Upper lobe of right lung (tissue), 1 donor: Measurements from ENCODE around the gene CMSS1. TPM values are rescaled to one million over a fixed set of nuclear protein-coding genes. Genes with fewer than 3 reads are reported as not detected.

Experiments used
- ATAC-seq: fragments of 200-7000 bp; cut with Tn5 transposase; one replicate; pipeline ENCODE4 v1.9.1; 2020; ENCODE audit warnings: mild to moderate bottlenecking, moderate library complexity
- DNase-seq: peaks from one replicate; pipeline ENCODE4 v3.0.0-alpha.2; 2020
- H3K27ac ChIP-seq: fragments of 200-600 bp; one replicate; pipeline ENCODE4 v1.8.0; 2022
- H3K27me3 ChIP-seq: fragments of 200-600 bp; one replicate; pipeline ENCODE4 v1.8.0; 2022; ENCODE audit warnings: mild to moderate bottlenecking
- H3K36me3 ChIP-seq: fragments of 200-600 bp; one replicate; pipeline ENCODE4 v1.8.0; 2022
- H3K4me1 ChIP-seq: fragments of 200-600 bp; one replicate; pipeline ENCODE4 v1.8.0; 2022
- H3K4me3 ChIP-seq: fragments of 200-600 bp; one replicate; pipeline ENCODE4 v1.8.0; 2022; ENCODE audit warnings: mild to moderate bottlenecking
- H3K9me3 ChIP-seq: fragments of 200-600 bp; one replicate; pipeline ENCODE4 v1.8.0; 2022
- intact Hi-C: fragments of 100-400 bp; cut with DNase I; formaldehyde crosslinking; loops from one replicate; pipeline ENCODE4 v1.11.0; 2022
- total RNA-seq: library from RNA; stranded (reverse); fragmentation: NEBNext Ultra II Directional; extraction: Animal tissue kit (Norgen Biotek cat#: 25700); gene quantifications from one replicate; pipeline ENCODE4 v1.2.1, GENCODE V29; 2021
- TF ChIP-seq, protein P1 (sequence below): fragments of 200-600 bp; IDR thresholded peaks from one replicate; pipeline ENCODE4 v1.8.0; 2022; ENCODE audit warnings: antibody characterized with exemption
- donor health status: DM: no; HTN: yes; CAD: no; lungs with severe emphysema.

The CMSS1 gene
- total RNA-seq, 1 donor from 2014 or later, result 20.6 TPM

DNA sequence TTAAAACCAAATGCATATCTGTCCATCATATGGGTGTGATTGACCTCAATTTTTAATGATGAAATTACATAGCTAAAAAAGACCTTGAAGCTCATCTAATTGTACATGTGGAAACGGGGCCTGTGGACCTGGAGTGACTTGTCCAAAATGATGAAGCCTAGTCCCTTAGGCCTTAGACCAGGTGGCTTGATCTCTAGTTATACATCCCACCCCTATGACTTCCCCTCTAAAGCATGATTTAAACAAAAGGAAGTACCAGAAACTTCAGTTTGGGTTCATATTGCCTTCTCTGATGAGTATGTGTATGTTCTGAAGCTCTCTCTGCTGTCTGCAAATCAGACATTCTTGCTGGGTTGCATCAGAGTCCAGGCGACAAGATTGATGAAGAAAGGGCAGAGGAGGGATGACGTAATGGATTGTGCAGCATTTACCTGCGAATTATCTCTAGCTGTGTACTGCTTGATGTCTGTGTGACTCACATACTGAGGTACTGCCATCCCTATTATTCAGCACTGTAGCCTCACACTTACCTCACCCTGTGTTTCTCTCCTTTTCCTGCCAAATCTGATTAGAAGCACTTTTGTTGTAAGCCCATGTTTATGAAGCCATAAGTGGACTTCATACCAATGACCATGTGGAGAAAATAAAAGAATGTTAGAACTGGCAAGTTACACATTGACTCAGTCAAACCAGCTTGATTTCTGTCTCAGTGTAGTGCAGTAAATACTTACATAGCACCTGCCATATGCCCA is 185.1 kb downstream of the CMSS1 start:
- Histone ChIP-seq H3K27me3 (no peaks in the 10 kb centered on the region), H3K4me1 (peaks cover 13% of the 10 kb centered on the region), H3K9me3 (no peaks in the 10 kb centered on the region), H3K4me3 (no peak overlapping the region), H3K36me3 (no peaks in the 10 kb centered on the region), H3K27ac (no peak overlapping the region)
- peak; percentile 88 for ATAC-seq
- TF ChIP-seq, protein P1, sequence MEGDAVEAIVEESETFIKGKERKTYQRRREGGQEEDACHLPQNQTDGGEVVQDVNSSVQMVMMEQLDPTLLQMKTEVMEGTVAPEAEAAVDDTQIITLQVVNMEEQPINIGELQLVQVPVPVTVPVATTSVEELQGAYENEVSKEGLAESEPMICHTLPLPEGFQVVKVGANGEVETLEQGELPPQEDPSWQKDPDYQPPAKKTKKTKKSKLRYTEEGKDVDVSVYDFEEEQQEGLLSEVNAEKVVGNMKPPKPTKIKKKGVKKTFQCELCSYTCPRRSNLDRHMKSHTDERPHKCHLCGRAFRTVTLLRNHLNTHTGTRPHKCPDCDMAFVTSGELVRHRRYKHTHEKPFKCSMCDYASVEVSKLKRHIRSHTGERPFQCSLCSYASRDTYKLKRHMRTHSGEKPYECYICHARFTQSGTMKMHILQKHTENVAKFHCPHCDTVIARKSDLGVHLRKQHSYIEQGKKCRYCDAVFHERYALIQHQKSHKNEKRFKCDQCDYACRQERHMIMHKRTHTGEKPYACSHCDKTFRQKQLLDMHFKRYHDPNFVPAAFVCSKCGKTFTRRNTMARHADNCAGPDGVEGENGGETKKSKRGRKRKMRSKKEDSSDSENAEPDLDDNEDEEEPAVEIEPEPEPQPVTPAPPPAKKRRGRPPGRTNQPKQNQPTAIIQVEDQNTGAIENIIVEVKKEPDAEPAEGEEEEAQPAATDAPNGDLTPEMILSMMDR, result no peak
- DNase-seq, result no peak
- intact Hi-C loops, result no loop called here

DNA sequence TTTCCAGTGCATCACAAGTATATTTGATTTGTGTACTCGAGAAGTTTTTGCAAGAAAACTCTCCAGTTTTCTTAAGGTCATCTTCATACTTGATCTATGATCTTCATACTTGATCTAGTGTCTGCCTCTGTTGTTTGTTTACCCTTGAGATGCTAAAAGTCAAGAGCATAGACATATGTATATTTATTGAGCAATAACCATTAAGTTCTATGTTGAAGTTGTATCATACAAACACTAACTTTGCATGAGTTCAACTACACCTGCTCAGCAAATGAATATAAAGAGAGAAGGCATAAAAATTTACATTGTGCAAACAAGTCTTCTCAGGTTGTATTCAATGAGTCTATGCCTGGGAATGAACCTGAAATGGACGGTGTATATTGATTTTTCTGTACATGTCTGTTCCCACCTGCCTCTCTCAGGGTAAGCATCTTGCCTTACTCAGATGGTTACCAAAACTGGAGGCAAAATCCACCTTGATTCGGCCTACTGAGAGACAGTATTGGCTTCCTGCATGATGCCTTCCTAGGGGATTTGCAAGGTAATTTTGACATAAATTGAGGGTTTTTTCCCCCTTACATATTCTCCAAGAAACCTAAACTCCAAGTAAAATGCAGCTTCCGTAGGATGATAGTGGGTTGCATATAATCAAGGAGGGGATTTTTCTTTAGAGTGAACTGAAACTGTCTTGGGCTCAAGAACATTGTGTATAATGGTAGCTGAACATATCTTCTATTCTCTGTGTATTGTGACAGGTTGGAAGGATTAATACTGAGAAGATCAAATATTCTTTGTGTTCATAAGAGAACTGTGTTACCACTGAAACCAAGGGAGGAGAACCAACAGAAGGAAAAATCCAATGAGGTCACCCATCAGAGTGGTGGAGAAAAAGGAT is 186.2 kb downstream of the CMSS1 start:
- no peak overlapping the region for H3K4me3 ChIP-seq
- ATAC-seq (no peak), DNase-seq (no peak)
- peaks cover 13% of the 10 kb centered on the region for H3K4me1 ChIP-seq
- no peaks in the 10 kb centered on the region for H3K27me3 ChIP-seq
- H3K36me3 ChIP-seq, result no peaks in the 10 kb centered on the region
- H3K27ac ChIP-seq, result no peak overlapping the region
- TF ChIP-seq, protein P1, result no peak
- intact Hi-C loops, result no loop called here
- no peaks in the 10 kb centered on the region for H3K9me3 ChIP-seq

DNA sequence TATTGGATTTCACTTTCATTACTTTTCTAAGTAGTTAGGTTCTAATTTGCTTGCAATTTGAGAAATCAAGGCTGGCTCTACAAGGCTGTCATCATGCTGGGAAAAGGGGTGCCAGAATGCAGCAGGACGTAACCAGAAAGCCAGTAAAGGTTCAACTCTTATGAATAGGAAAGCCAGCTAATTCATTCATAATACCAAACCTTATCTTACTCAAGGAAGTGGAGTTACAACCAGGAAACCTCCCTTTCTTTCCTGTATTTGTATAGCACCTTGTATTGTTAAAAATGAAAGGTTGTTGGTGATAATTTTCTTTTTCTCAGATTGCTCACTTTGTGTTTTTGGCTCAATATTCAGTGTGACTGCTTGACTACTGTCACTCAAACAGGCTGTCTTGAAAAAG is 187.3 kb downstream of the CMSS1 start:
- no peaks in the 10 kb centered on the region for H3K36me3 ChIP-seq
- H3K4me1 ChIP-seq, result peaks cover 13% of the 10 kb centered on the region
- no peak overlapping the region for H3K27ac ChIP-seq
- DNase-seq, result no peak
- ATAC-seq, result no peak
- no peaks in the 10 kb centered on the region for H3K9me3 ChIP-seq
- H3K4me3 ChIP-seq, result no peak overlapping the region
- intact Hi-C loops, result no loop called here
- TF ChIP-seq, protein P1, result no peak
- no peaks in the 10 kb centered on the region for H3K27me3 ChIP-seq

DNA sequence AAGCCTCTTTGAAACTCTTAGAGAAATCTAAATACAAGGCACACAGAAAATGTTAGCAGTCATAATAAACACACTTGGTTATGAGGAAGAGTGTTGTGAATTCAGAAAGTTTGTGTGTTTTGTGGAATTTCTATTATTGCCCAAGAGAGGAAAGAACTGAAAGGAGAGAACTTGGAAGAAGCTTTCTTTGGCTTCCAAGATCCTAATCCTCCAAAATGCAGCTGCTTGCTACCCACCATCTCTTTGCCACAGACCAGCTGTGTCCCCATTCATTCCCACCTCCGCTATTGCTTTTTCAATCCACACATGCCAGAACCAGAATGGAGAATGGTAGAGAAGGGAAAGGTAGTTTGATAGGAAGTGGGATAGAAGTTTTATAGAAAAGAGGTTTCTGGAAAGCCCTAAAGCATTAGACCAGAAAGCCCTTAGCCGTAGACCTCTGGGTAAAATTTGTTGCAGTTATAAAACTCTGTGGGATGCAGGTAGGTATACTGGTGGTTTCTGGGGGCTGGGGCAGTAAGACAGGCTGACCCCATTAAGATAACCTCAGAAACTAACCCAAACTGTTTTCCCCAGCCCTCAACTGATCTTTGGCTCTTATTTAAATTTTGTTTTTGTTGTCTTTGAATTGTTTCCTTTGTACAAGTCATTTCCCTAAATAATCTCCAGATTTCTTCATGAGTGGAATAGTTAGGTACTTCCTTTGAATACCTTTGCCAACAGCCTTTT is 188.2 kb downstream of the CMSS1 start:
- no peaks in the 10 kb centered on the region for H3K27me3 ChIP-seq
- H3K9me3 ChIP-seq, result no peaks in the 10 kb centered on the region
- no peak overlapping the region for H3K4me3 ChIP-seq
- TF ChIP-seq, protein P1, result no peak
- H3K4me1 ChIP-seq, result peaks cover 13% of the 10 kb centered on the region
- DNase-seq, result no peak
- H3K36me3 ChIP-seq, result no peaks in the 10 kb centered on the region
- ATAC-seq, result no peak
- no peak overlapping the region for H3K27ac ChIP-seq
- intact Hi-C loops, result no loop called here

DNA sequence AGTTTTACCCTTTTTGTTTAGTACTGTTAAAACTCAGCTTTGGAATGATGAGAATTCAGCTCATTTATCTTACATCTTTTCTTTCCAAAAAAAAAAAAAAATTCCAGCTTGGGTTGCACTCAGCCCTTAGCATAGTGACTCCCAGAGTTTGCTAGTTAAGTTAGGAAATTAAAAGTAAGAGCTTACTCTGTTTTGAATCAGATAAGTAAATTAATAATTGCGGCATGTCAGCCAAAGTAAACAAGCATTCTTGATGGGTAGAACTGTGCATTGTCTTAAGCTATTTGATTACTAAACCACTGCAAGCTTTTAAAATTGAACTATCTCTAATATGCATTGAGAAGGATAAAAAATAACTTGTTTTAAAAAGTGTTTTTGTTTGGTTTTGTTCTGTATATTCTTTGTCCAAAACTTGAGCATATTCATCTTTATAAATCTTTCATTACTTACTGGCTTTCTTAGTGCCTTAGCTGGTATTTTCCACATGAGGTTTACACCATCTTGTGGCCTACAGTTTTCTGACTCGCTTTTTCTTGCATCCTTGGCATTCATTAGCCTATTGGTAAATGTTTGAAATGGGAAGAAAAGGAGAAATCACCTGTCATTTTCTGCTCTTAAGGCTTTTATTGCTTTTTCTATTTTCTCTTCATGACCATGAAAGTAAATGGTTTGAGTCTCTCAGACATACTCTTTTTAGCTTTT is 189.1 kb downstream of the CMSS1 start:
- no peak for ATAC-seq
- Histone ChIP-seq H3K9me3 (no peaks in the 10 kb centered on the region), H3K27ac (no peak overlapping the region), H3K36me3 (no peaks in the 10 kb centered on the region), H3K4me3 (no peak overlapping the region), H3K4me1 (peaks cover 13% of the 10 kb centered on the region), H3K27me3 (no peaks in the 10 kb centered on the region)
- intact Hi-C loops, result no loop called here
- TF ChIP-seq, protein P1, result no peak
- DNase-seq, result no peak
